ENCODE results near the gene NBPF12.
A peak's percentile ranks its signal among the peaks of the same experiment; 100 is the strongest.
"Not testable (repeated sequence)": the region's sequence is repeated elsewhere in the genome, so short reads cannot be mapped to it uniquely, and the experiment has no call there.

Gene NBPF12

GRCh38 chr1:146987502-146987901 is 49.4 kb downstream of the NBPF12 start:
- DNase-seq, result not testable (repeated sequence)

GRCh38 chr1:146989455-146989854 is 51.3 kb downstream of the NBPF12 start:
- DNase-seq, result peak; percentile 0

GRCh38 chr1:147008495-147008894 is 70.4 kb downstream of the NBPF12 start:
- not testable (repeated sequence) for DNase-seq

- not testable (repeated sequence) for DNase-seq
These were observed 88.9 kb downstream of the NBPF12 start for GRCh38 chr1:147026975-147027374.

GRCh38 chr1:147030066-147030653 is 92.0 kb downstream of the NBPF12 start:
- DNase-seq, result not testable (repeated sequence)

GRCh38 chr1:147039916-147040315 is 101.8 kb downstream of the NBPF12 start:
- DNase-seq, result no peak
- TF ChIP-seq GATA1 (IDR thresholded peaks at IDR 0.05; ENCODE audit: low read depth, low read length) (no peak), POLR2A (IDR thresholded peaks at IDR 0.05; ENCODE audit: low read length) (no peak)

- DNase-seq, result not testable (repeated sequence)
These were observed 104.8 kb downstream of the NBPF12 start for GRCh38 chr1:147042891-147043290.

GRCh38 chr1:147044511-147044910 is 106.4 kb downstream of the NBPF12 start:
- not testable (repeated sequence) for DNase-seq

Data from erythroblast (primary cell).